ENCODE measurements around the gene PHLPP1. TPM values are rescaled to one million over a fixed set of nuclear protein-coding genes. Genes with fewer than 3 reads are reported as not detected.

The PHLPP1 gene
- total RNA-seq, 1 experiment from 2014 or later: 39.9 TPM

- H3K27ac ChIP-seq (ENCODE audit: insufficient read length, low read depth, low read length): no peak overlapping the region
- H4K20me1 ChIP-seq (ENCODE audit: control insufficient read depth, insufficient read depth, insufficient read length): no peaks in the 10 kb centered on the region
- no peak overlapping the region for H3K23ac ChIP-seq (ENCODE audit: insufficient read length, low read depth, low read length)
- no peak overlapping the region for H3K4ac ChIP-seq (ENCODE audit: low read depth, low read length)
- H2BK120ac ChIP-seq (ENCODE audit: low read depth, low read length, poor library complexity, severe bottlenecking): no peak overlapping the region
- H3K4me1 ChIP-seq (ENCODE audit: insufficient read depth, low read length): no peaks in the 10 kb centered on the region
- no peak overlapping the region for H4K5ac ChIP-seq (ENCODE audit: insufficient read length, low read depth, low read length)
- H2AK5ac ChIP-seq (ENCODE audit: insufficient read length, low read length): no peak overlapping the region
- no peaks in the 10 kb centered on the region for H3K27me3 ChIP-seq (ENCODE audit: insufficient read depth, low read length)
- no peaks in the 10 kb centered on the region for H3K9me3 ChIP-seq (ENCODE audit: control insufficient read depth, low read depth, low read length)
- H3K79me1 ChIP-seq (ENCODE audit: insufficient read depth, low read depth, low read length, poor library complexity, severe bottlenecking): no peaks in the 10 kb centered on the region
- no peak overlapping the region for H2AFZ ChIP-seq (ENCODE audit: low read length)
- Mint-ChIP-seq H3K27me3 (ENCODE audit: low read depth) (no peaks in the 10 kb centered on the region), H3K27ac (no peak overlapping the region), H3K36me3 (ENCODE audit: insufficient read depth in 1 of 3, low read depth in 3 of 3) (peaks cover 6 to 26% (median 20%) of the 10 kb centered on the region in 3 experiments; a peak in 6 of 7 replicates), H3K4me1 (no peaks in the 10 kb centered on the region), H3K9me3 (peaks cover 0 to 3% of the 10 kb centered on the region in 2 experiments; a peak in 1 of 5 replicates), H3K4me3 (no peak overlapping the region)
- H3K14ac ChIP-seq (ENCODE audit: insufficient read depth, low read length): no peak overlapping the region
- no peak overlapping the region for H3K56ac ChIP-seq (ENCODE audit: insufficient read length, low read depth, low read length)
- H3T11ph ChIP-seq (ENCODE audit: low read length): no peak overlapping the region
- no peak overlapping the region for H4K91ac ChIP-seq (ENCODE audit: insufficient read length, low read depth, low read length)
- H3K9ac ChIP-seq (ENCODE audit: extremely low read depth, insufficient read length, low read length): no peak overlapping the region
- no peak overlapping the region for H3K4me2 ChIP-seq (ENCODE audit: insufficient read depth, insufficient read length, low read length)
- no peak overlapping the region for H4K8ac ChIP-seq (replicated peaks; ENCODE audit: insufficient read length, low read depth, low read length)
- H2BK20ac ChIP-seq (ENCODE audit: low read depth, low read length, poor library complexity, severe bottlenecking): no peak overlapping the region
- H2BK15ac ChIP-seq (ENCODE audit: low read depth, low read length): no peak overlapping the region
- H3K79me2 ChIP-seq (ENCODE audit: insufficient read depth, low read length): no peaks in the 10 kb centered on the region
- H3K23me2 ChIP-seq (ENCODE audit: insufficient read length, low read depth, low read length, poor library complexity, severe bottlenecking): no peaks in the 10 kb centered on the region
- H3K18ac ChIP-seq (ENCODE audit: insufficient read length, low read depth, low read length): no peak overlapping the region
- TF ChIP-seq, protein P1, sequence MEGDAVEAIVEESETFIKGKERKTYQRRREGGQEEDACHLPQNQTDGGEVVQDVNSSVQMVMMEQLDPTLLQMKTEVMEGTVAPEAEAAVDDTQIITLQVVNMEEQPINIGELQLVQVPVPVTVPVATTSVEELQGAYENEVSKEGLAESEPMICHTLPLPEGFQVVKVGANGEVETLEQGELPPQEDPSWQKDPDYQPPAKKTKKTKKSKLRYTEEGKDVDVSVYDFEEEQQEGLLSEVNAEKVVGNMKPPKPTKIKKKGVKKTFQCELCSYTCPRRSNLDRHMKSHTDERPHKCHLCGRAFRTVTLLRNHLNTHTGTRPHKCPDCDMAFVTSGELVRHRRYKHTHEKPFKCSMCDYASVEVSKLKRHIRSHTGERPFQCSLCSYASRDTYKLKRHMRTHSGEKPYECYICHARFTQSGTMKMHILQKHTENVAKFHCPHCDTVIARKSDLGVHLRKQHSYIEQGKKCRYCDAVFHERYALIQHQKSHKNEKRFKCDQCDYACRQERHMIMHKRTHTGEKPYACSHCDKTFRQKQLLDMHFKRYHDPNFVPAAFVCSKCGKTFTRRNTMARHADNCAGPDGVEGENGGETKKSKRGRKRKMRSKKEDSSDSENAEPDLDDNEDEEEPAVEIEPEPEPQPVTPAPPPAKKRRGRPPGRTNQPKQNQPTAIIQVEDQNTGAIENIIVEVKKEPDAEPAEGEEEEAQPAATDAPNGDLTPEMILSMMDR (conservative IDR thresholded peaks at IDR 0.05): no peak
- no peak overlapping the region for H2BK12ac ChIP-seq (ENCODE audit: insufficient read length, low read depth, low read length)
- no peak for DNase-seq
- no peak overlapping the region for H2BK5ac ChIP-seq (ENCODE audit: insufficient read length, low read length)
These were observed 223.1 kb downstream of the PHLPP1 start for GRCh38 chr18:62938487-62938886.

Data from H9 (cell line).